Fibroblast of lung (primary cell): Measurements from ENCODE around the gene TVP23A.

Experiments
- CTCF ChIP-seq, 2 donors: IDR thresholded peaks in 1 of 2; conservative IDR thresholded peaks in 1 of 2; 1 replicate in 1 of 2; 2 replicates in 1 of 2; pipeline ENCODE4 v1.5.1; 2011 to 2012; ENCODE audit warnings: low read length in 2 of 2, control low read depth in 1 of 2, inconsistent platforms in 1 of 2, low read depth in 1 of 2, mild to moderate bottlenecking in 1 of 2
- EZH2 ChIP-seq: IDR thresholded peaks from 2 replicates; pipeline ENCODE4 v1.5.1; 2012; ENCODE audit warnings: low read length, control low read depth, mild to moderate bottlenecking; ENCODE audit errors: missing control alignments

- TF ChIP-seq CTCF (conservative IDR thresholded peaks at IDR 0.05 in 1 of 2, IDR thresholded peaks at IDR 0.05 in 1 of 2; ENCODE audit: low read depth in 1 of 2, low read length in 2 of 2): no peak
- TF ChIP-seq EZH2: no peak
Measured at GRCh38 chr16:10740000-10740844, 78.4 kb downstream of the TVP23A start.
